GM12878 (cell line): Measurements from ENCODE around the gene AKAP12. TPM values are rescaled to one million over a fixed set of nuclear protein-coding genes. Genes with fewer than 3 reads are reported as not detected.

Experiments used
- ATAC-seq: fragments of 200-7000 bp; cut with Tn5 transposase; 3 replicates; pipeline ENCODE4 v1.9.1; 2020; ENCODE audit warnings: mild to moderate bottlenecking, moderate library complexity
- BruUV-seq: library from RNA; stranded (reverse); fragments of 400-500 nt; replicated peaks from 2 replicates; lab custom pipeline; 2021; lab: Mats Ljungman, UMichigan
- CTCF ChIA-PET: fragments of 300-600 bp; sonication (Branson Sonifier 250); formaldehyde crosslinking; extraction: SDS; loops from one replicate; lab custom pipeline; 2021; ENCODE audit warnings: inconsistent platforms; lab: Yijun Ruan, JAX
- POLR2A ChIA-PET: fragments of 350-600 bp; formaldehyde crosslinking; extraction: SDS; loops from one replicate; lab custom pipeline; 2021; ENCODE audit warnings: inconsistent platforms; lab: Charles Lee
- RAD21 ChIA-PET: fragments of 300-600 bp; sonication (Branson Sonifier 250); formaldehyde crosslinking; loops from one replicate; lab custom pipeline; 2023; ENCODE audit warnings: antibody characterized with exemption; ENCODE audit not compliant: unreplicated experiment; lab: Charles Lee
- SMC1A ChIA-PET: fragments of 300-600 bp; sonication (Branson Sonifier 250); formaldehyde crosslinking; loops from one replicate; lab custom pipeline; 2023; ENCODE audit not compliant: unreplicated experiment, uncharacterized antibody; lab: Charles Lee
- DNase-seq: peaks from one replicate; pipeline ENCODE4 v3.0.0-alpha.2; 2011; ENCODE audit warnings: low read depth, low spot score
- FAIRE-seq: peaks from 3 replicates; lab custom pipeline; 2011; peaks lifted over from hg19 to GRCh38; lab: Jason Lieb, UNC
- H2AFZ ChIP-seq: 2 replicates; pipeline ENCODE4 v1.6.0; 2011; ENCODE audit warnings: low read depth, low read length, control low read depth; ENCODE audit not compliant: control insufficient read depth
- H3K27ac ChIP-seq: 2 replicates; pipeline ENCODE4 v1.5.1; 2011; ENCODE audit warnings: control low read depth; ENCODE audit not compliant: control insufficient read depth, insufficient read depth
- H3K27me3 ChIP-seq, 2 experiments: replicated peaks in 1 of 2; 2 replicates each; pipeline versions ENCODE4 v1.6.0 to v1.6.1; 2011; ENCODE audit warnings: low read length in 1 of 2; ENCODE audit not compliant: control insufficient read depth in 2 of 2, insufficient read depth in 2 of 2
- H3K36me3 ChIP-seq, 2 experiments: 2 replicates each; pipeline ENCODE4 v1.5.1; 2011; ENCODE audit warnings: low read length in 1 of 2; ENCODE audit not compliant: control insufficient read depth in 2 of 2, insufficient read depth in 2 of 2
- H3K4me1 ChIP-seq: 2 replicates; pipeline ENCODE4 v1.6.1; 2011; ENCODE audit warnings: mild to moderate bottlenecking, low read length, moderate library complexity, mixed read lengths; ENCODE audit not compliant: control insufficient read depth, insufficient read depth
- H3K4me2 ChIP-seq: 2 replicates; pipeline ENCODE4 v1.6.0; 2011; ENCODE audit warnings: control low read depth; ENCODE audit not compliant: control insufficient read depth, insufficient read depth
- H3K4me3 ChIP-seq: fragments of 200-600 bp; sonication (generic); 2 replicates; pipeline ENCODE4 v1.5.1; 2016
- H3K79me2 ChIP-seq: 2 replicates; pipeline ENCODE4 v1.6.0; 2011; ENCODE audit warnings: low read length; ENCODE audit not compliant: control insufficient read depth, insufficient read depth
- H3K9ac ChIP-seq: 2 replicates; pipeline ENCODE4 v1.8.0; 2011; ENCODE audit warnings: low read length, control low read depth, mixed read lengths; ENCODE audit not compliant: control insufficient read depth, insufficient read depth
- H3K9me3 ChIP-seq: replicated peaks from 3 replicates; pipeline ENCODE4 v1.5.1; 2011; ENCODE audit warnings: mild to moderate bottlenecking, low read length; ENCODE audit not compliant: control insufficient read depth, insufficient read depth
- H4K20me1 ChIP-seq: 2 replicates; pipeline ENCODE4 v1.6.0; 2011; ENCODE audit not compliant: control insufficient read depth, insufficient read depth
- BHLHE40 ChIP-seq, 2 experiments: fragments of 450-650 bp in 1 of 2; IDR thresholded peaks; 2 replicates each; pipeline ENCODE4 v1.6.1; 2011 to 2017; ENCODE audit warnings: low read depth in 2 of 2, borderline replicate concordance in 1 of 2, improper control_type of control experiment in 1 of 2, low read length in 1 of 2, mild to moderate bottlenecking in 1 of 2
- CBX3 ChIP-seq: fragments of 200-600 bp; sonication (generic); IDR thresholded peaks from 2 replicates; pipeline ENCODE4 v1.6.1; 2016; ENCODE audit warnings: low read depth, borderline replicate concordance
- CHD4 ChIP-seq: fragments of 200-600 bp; sonication (generic); IDR thresholded peaks from 2 replicates; pipeline ENCODE4 v1.6.1; 2016; ENCODE audit warnings: mild to moderate bottlenecking
- IRF3 ChIP-seq: fragments of 450-650 bp; IDR thresholded peaks from 2 replicates; pipeline ENCODE4 v1.6.1; 2014; ENCODE audit warnings: mild to moderate bottlenecking
- SP1 ChIP-seq: IDR thresholded peaks from one replicate; pipeline ENCODE4 v1.6.1; 2011; ENCODE audit warnings: low read depth, low read length
- TARDBP ChIP-seq: IDR thresholded peaks from 2 replicates; pipeline ENCODE4 v1.6.1; 2016; ENCODE audit warnings: borderline replicate concordance
- TCF3 ChIP-seq: IDR thresholded peaks from 2 replicates; pipeline ENCODE4 v1.6.1; 2012; ENCODE audit warnings: low read depth, mild to moderate bottlenecking, low read length, borderline replicate concordance; ENCODE audit not compliant: insufficient read depth
- WGBS: methylation state at CpG from one replicate; pipeline ENCODE4 v1.1.6; 2016; ENCODE audit warnings: low lambda C conversion rate; ENCODE audit not compliant: insufficient replicate concordance, insufficient coverage; ENCODE audit errors: missing lambda C conversion rate; 5-methylcytosine and 5-hydroxymethylcytosine counted together
- in situ Hi-C: fragments of 300-500 bp; cut with MboI; formaldehyde crosslinking; loops from 9 replicates; pipeline ENCODE4 v1.14.3; 2018; ENCODE audit warnings: mixed read lengths
- intact Hi-C: fragments of 100-400 bp; cut with micrococcal nuclease; formaldehyde crosslinking; loops from one replicate; pipeline ENCODE4 v1.14.2; 2022; ENCODE audit not compliant: unreplicated experiment
- polyA plus RNA-seq, 11 experiments: library from polyadenylated mRNA; depleted of rRNA in 4 of 11; unstranded in 6 of 11; stranded (reverse) in 5 of 11; fragments of >200 nt; fragmentation: Nextera tagmentation in 4 of 11; fragmentation: Illumina TruSeq in 1 of 11; extraction: Ambion mirVana in 4 of 11; extraction: Trizol in 1 of 11; gene quantifications; 1 replicate in 1 of 11; 2 replicates in 10 of 11; pipeline versions ENCODE4 v1.2.1 to v1.2.3, GENCODE V29; 2011 to 2016; ENCODE audit warnings: inconsistent platforms in 2 of 11, missing spikeins in 2 of 11, low read depth in 1 of 11
- total RNA-seq, 4 experiments: library from RNA; depleted of rRNA in 3 of 4; stranded (reverse); fragments of >200 nt in 3 of 4; fragmentation: Illumina TruSeq in 1 of 4; extraction: Trizol in 1 of 4; gene quantifications; 2 replicates each; pipeline versions ENCODE4 v1.2.1 to v1.2.3, GENCODE V29; 2013 to 2021
- TF ChIP-seq, protein P1 (sequence below): fragments of 450-650 bp; IDR thresholded peaks from 2 replicates; pipeline ENCODE4 v1.6.1; 2017; ENCODE audit warnings: low read depth, mild to moderate bottlenecking, moderate library complexity
- TF ChIP-seq, protein P2 (sequence below): IDR thresholded peaks from 2 replicates; pipeline ENCODE4 v1.6.1; 2012; ENCODE audit warnings: mild to moderate bottlenecking, low read depth, low read length

Gene AKAP12
- total and polyA plus RNA-seq, 10 of the 15 experiments (the other 5 are each of a cell fraction or from before 2014, with no cell fraction given), result under 0.01 to 0.72 (median 0.06) TPM; not detected in 4

DNA sequence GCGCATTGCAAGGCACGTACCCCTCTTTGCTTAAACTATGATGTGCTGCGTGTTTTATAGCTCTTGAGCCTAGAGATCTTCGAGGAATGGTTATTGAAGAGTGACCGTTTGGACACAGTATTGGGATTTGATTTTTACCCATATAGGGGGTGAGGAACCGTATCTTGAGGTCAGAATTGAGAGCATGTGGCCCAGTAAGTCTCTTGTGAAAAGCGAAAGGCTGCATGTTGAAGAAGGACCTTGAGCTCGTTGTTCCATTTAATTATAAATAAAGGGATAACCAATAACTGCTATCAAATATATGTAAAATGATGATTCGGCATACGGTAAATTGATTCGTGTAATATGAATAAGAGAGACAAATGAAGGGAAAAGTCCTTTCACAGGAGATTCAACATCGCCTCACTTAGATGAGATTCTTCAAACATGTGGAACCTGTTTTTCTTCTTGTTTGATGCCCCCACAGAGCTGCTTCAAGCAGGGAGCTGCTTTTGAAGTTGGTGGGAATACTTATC lies 66.6 kb downstream of the AKAP12 start:
- H3K79me2 ChIP-seq, result no peaks in the 10 kb centered on the region
- no peaks in the 10 kb centered on the region for H3K36me3 ChIP-seq
- FAIRE-seq (no peak), ATAC-seq (no peak), DNase-seq (no peak)
- H3K4me1 ChIP-seq, result no peaks in the 10 kb centered on the region
- TF ChIP-seq CHD4, result no peak
- no peak overlapping the region for H3K4me3 ChIP-seq
- H3K27ac ChIP-seq, result no peak overlapping the region
- RAD21 ChIA-PET, result no interaction called here
- H2AFZ ChIP-seq, result no peak overlapping the region
- POLR2A ChIA-PET, result no interaction called here
- no peaks in the 10 kb centered on the region for H3K27me3 ChIP-seq
- SMC1A ChIA-PET, result interaction anchor here (1.2 kb wide), 1 partner anchor 18 kb away, joined by 4 read pairs; no protein-coding TSS in a partner anchor
- in situ Hi-C loops, result no loop called here
- CTCF ChIA-PET, result interaction anchor here (0.6 to 1.7 kb wide), 4 partner anchors 19 to 912 kb away, joined by 3 to 4 read pairs (median 4); no protein-coding TSS in a partner anchor
- H3K9me3 ChIP-seq, result no peaks in the 10 kb centered on the region
- 51% methylated on average over 12 of the region's 12 CpGs for WGBS
- no peak overlapping the region for H3K4me2 ChIP-seq
- H4K20me1 ChIP-seq, result no peaks in the 10 kb centered on the region
- no peak overlapping the region for H3K9ac ChIP-seq
- BruUV-seq, result no TSS peak
- intact Hi-C loops, result no loop called here

DNA sequence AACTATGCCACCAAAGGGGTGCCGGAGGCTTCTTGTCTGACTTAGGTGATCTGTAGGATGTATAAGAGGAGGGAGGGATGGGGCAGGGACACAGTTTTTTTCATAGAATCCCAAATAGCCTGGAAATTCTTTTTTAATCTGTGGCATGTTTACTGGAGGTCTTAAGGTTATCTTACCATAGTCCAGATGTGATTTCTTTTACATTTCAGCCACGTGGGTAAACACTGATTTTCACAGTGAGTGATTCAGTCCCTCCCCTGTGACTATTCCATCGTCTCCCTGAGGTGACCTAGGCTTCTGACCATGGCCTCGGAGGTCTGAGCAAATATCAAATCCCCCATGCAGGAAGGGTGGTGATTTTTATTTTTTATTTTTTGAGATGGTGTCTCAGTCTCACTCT lies 67.7 kb downstream of the AKAP12 start:
- ChIA-PET POLR2A (no interaction called here), SMC1A (no interaction called here)
- DNase-seq (no peak), FAIRE-seq (no peak)
- Histone ChIP-seq H3K36me3 (no peaks in the 10 kb centered on the region), H3K4me3 (no peak overlapping the region), H3K27ac (no peak overlapping the region), H3K9ac (no peak overlapping the region), H3K9me3 (no peaks in the 10 kb centered on the region), H4K20me1 (no peaks in the 10 kb centered on the region), H3K79me2 (no peaks in the 10 kb centered on the region), H2AFZ (no peak overlapping the region)
- TF ChIP-seq, protein P1, sequence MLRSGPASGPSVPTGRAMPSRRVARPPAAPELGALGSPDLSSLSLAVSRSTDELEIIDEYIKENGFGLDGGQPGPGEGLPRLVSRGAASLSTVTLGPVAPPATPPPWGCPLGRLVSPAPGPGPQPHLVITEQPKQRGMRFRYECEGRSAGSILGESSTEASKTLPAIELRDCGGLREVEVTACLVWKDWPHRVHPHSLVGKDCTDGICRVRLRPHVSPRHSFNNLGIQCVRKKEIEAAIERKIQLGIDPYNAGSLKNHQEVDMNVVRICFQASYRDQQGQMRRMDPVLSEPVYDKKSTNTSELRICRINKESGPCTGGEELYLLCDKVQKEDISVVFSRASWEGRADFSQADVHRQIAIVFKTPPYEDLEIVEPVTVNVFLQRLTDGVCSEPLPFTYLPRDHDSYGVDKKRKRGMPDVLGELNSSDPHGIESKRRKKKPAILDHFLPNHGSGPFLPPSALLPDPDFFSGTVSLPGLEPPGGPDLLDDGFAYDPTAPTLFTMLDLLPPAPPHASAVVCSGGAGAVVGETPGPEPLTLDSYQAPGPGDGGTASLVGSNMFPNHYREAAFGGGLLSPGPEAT, result no peak
- TF ChIP-seq TCF3 (no peak), BHLHE40 (IDR thresholded peaks at IDR 0.05; ENCODE audit: borderline replicate concordance in 1 of 2, low read depth in 2 of 2, low read length in 1 of 2) (no peak), IRF3 (no peak), SP1 (no peak), TARDBP (no peak), CBX3 (no peak)
- TF ChIP-seq, protein P2, sequence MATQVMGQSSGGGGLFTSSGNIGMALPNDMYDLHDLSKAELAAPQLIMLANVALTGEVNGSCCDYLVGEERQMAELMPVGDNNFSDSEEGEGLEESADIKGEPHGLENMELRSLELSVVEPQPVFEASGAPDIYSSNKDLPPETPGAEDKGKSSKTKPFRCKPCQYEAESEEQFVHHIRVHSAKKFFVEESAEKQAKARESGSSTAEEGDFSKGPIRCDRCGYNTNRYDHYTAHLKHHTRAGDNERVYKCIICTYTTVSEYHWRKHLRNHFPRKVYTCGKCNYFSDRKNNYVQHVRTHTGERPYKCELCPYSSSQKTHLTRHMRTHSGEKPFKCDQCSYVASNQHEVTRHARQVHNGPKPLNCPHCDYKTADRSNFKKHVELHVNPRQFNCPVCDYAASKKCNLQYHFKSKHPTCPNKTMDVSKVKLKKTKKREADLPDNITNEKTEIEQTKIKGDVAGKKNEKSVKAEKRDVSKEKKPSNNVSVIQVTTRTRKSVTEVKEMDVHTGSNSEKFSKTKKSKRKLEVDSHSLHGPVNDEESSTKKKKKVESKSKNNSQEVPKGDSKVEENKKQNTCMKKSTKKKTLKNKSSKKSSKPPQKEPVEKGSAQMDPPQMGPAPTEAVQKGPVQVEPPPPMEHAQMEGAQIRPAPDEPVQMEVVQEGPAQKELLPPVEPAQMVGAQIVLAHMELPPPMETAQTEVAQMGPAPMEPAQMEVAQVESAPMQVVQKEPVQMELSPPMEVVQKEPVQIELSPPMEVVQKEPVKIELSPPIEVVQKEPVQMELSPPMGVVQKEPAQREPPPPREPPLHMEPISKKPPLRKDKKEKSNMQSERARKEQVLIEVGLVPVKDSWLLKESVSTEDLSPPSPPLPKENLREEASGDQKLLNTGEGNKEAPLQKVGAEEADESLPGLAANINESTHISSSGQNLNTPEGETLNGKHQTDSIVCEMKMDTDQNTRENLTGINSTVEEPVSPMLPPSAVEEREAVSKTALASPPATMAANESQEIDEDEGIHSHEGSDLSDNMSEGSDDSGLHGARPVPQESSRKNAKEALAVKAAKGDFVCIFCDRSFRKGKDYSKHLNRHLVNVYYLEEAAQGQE, result no peak
- TF ChIP-seq, all 136 proteins: peak for 0
- 27% methylated on average over 4 of the region's 4 CpGs for WGBS
- ChIA-PET CTCF (interaction anchor here (1.2 to 1.3 kb wide), 2 partner anchors 18 to 19 kb away, joined by 3 to 4 read pairs; no protein-coding TSS in a partner anchor), RAD21 (no interaction called here)
- no peaks in the 10 kb centered on the region for H3K27me3 ChIP-seq
- BruUV-seq, result no TSS peak
- no peak for ATAC-seq
- no peaks in the 10 kb centered on the region for H3K4me1 ChIP-seq
- intact Hi-C loops (no loop called here), in situ Hi-C loops (no loop called here)
- no peak overlapping the region for H3K4me2 ChIP-seq
